Endothelial cell of umbilical vein (primary cell): ENCODE measurements around the gene GNAS. TPM values are rescaled to one million over a fixed set of nuclear protein-coding genes. Genes with fewer than 3 reads are reported as not detected.
A peak's percentile ranks its signal among the peaks of the same experiment; 100 is the strongest.

Experiments
- BruUV-seq: library from RNA; stranded (reverse); fragments of 400-500 nt; replicated peaks from 2 replicates; lab custom pipeline; 2021; lab: Mats Ljungman, UMichigan
- CTCF ChIA-PET: fragments of 300-600, 350-600 bp; sonication (Branson Sonifier 250); formaldehyde crosslinking; loops from one replicate; lab custom pipeline; 2021; ENCODE audit warnings: antibody characterized with exemption, inconsistent platforms; lab: Charles Lee
- POLR2A ChIA-PET: fragments of 300-600, 350-600 bp; sonication (Branson Sonifier 250); formaldehyde crosslinking; loops from one replicate; lab custom pipeline; 2021; ENCODE audit warnings: antibody characterized with exemption, inconsistent platforms; lab: Charles Lee
- DNase-seq: peaks from one replicate; pipeline ENCODE4 v3.0.0-alpha.2; 2011; ENCODE audit warnings: low read depth, low spot score
- FAIRE-seq: peaks from 2 replicates; lab custom pipeline; 2011; peaks lifted over from hg19 to GRCh38; lab: Jason Lieb, UNC
- H2AFZ ChIP-seq: 2 replicates; pipeline ENCODE4 v1.6.0; 2012; ENCODE audit warnings: low read depth, low read length, control low read depth, inconsistent platforms
- H3K27ac ChIP-seq: 2 replicates; pipeline ENCODE4 v1.5.1; 2011; ENCODE audit warnings: low read depth, mild to moderate bottlenecking, control low read depth, low read length, moderate library complexity; ENCODE audit not compliant: insufficient read depth
- H3K27me3 ChIP-seq, 2 experiments: 2 replicates each; pipeline versions ENCODE4 v1.6.0 to v1.6.1; 2011; ENCODE audit warnings: low read length in 2 of 2, mixed read lengths in 1 of 2; ENCODE audit not compliant: control insufficient read depth in 2 of 2, insufficient read depth in 2 of 2
- H3K36me3 ChIP-seq, 2 experiments: 2 replicates in 1 of 2; 3 replicates in 1 of 2; pipeline ENCODE4 v1.5.1; 2011; ENCODE audit warnings: low read length in 2 of 2, mild to moderate bottlenecking in 1 of 2, moderate library complexity in 1 of 2; ENCODE audit not compliant: control insufficient read depth in 2 of 2, insufficient read depth in 2 of 2; ENCODE audit errors: extremely low read depth in 1 of 2
- H3K4me1 ChIP-seq: 3 replicates; pipeline ENCODE4 v1.5.1; 2011; ENCODE audit warnings: mild to moderate bottlenecking, low read length; ENCODE audit not compliant: control insufficient read depth, insufficient read depth; ENCODE audit errors: extremely low read depth
- H3K4me2 ChIP-seq: 2 replicates; pipeline ENCODE4 v1.6.1; 2011; ENCODE audit warnings: low read length, control low read depth, mixed read lengths; ENCODE audit not compliant: insufficient read depth
- H3K4me3 ChIP-seq, 3 experiments: fragments of 200-600 bp in 1 of 3; sonication (generic), shearing (Covaris generic) in 1 of 3; replicated peaks in 1 of 3; 2 replicates each; pipeline ENCODE4 v1.5.1; 2011 to 2016; ENCODE audit warnings: control low read depth in 3 of 3, low read length in 3 of 3, mild to moderate bottlenecking in 2 of 3, inconsistent platforms in 1 of 3, low read depth in 1 of 3, moderate library complexity in 1 of 3; ENCODE audit not compliant: insufficient read depth in 1 of 3
- H3K79me2 ChIP-seq: 2 replicates; pipeline ENCODE4 v1.6.0; 2012; ENCODE audit warnings: low read length, inconsistent platforms; ENCODE audit not compliant: control insufficient read depth, insufficient read depth
- H3K9ac ChIP-seq: replicated peaks from 2 replicates; pipeline ENCODE3; 2011; ENCODE audit warnings: low read length, control low read depth; ENCODE audit not compliant: insufficient read depth; ENCODE audit errors: extremely low read depth
- H3K9me1 ChIP-seq: replicated peaks from 3 replicates; pipeline ENCODE4 v1.6.0; 2011; ENCODE audit warnings: mild to moderate bottlenecking, low read length; ENCODE audit not compliant: control insufficient read depth, insufficient read depth; ENCODE audit errors: extremely low read depth
- H3K9me3 ChIP-seq: replicated peaks from 2 replicates; pipeline ENCODE4 v1.5.1; 2012; ENCODE audit warnings: low read length, inconsistent platforms; ENCODE audit not compliant: control insufficient read depth, insufficient read depth
- H4K20me1 ChIP-seq: replicated peaks from 2 replicates; pipeline ENCODE3; 2011; ENCODE audit warnings: mild to moderate bottlenecking, low read length; ENCODE audit not compliant: control insufficient read depth, insufficient read depth; ENCODE audit errors: extremely low read depth
- CTCF ChIP-seq, 2 donors: IDR thresholded peaks; 1 replicate in 1 of 2; 2 replicates in 1 of 2; pipeline ENCODE4 v1.5.1; 2011; ENCODE audit warnings: low read length in 2 of 2, mild to moderate bottlenecking in 2 of 2, moderate library complexity in 2 of 2, control low read depth in 1 of 2, inconsistent platforms in 1 of 2, low read depth in 1 of 2; ENCODE audit not compliant: insufficient read depth in 1 of 2; ENCODE audit errors: extremely low read depth in 1 of 2
- FOS ChIP-seq: IDR thresholded peaks from 2 replicates; pipeline ENCODE4 v1.6.1; 2011; ENCODE audit warnings: mild to moderate bottlenecking, low read length, moderate library complexity, borderline replicate concordance; ENCODE audit not compliant: insufficient read depth
- JUN ChIP-seq: IDR thresholded peaks from 2 replicates; pipeline ENCODE4 v1.6.1; 2011; ENCODE audit warnings: borderline replicate concordance, low read depth; ENCODE audit not compliant: insufficient read length, insufficient read depth
- POLR2AphosphoS5 ChIP-seq: IDR thresholded peaks from 2 replicates; pipeline ENCODE4 v1.6.1; 2012; ENCODE audit warnings: low read depth, mild to moderate bottlenecking, control low read depth, low read length, moderate library complexity; ENCODE audit not compliant: insufficient read depth
- dilution Hi-C: fragments of 300-500 bp; cut with MboI; formaldehyde crosslinking; loops from one replicate; pipeline ENCODE4 v1.15.0; 2019; ENCODE audit warnings: low sequenced_read_pairs; ENCODE audit not compliant: extremely low pct_ligation_motif_present
- intact Hi-C: fragments of 100-400 bp; cut with micrococcal nuclease; formaldehyde crosslinking; loops from one replicate; pipeline ENCODE4 v1.10.0; 2022
- polyA plus RNA-seq, 4 experiments: library from polyadenylated mRNA; depleted of rRNA in 3 of 4; stranded (reverse) in 3 of 4; unstranded in 1 of 4; fragments of >200 nt; gene quantifications; 2 replicates each; pipeline versions ENCODE4 v1.2.1 to v1.2.3, GENCODE V29; 2011 to 2012; ENCODE audit warnings: missing spikeins in 1 of 4
- total RNA-seq: library from RNA; stranded (reverse); gene quantifications from 2 replicates; pipeline ENCODE4 v1.2.3, GENCODE V29; 2021

The GNAS gene
- total and polyA plus RNA-seq, 2 donors (not counting 3 experiments of a cell fraction or from before 2014, with no cell fraction given), result 1,141 to 1,882 TPM

- Histone ChIP-seq H3K9me1 (no peaks in the 10 kb centered on the region), H3K4me1 (peaks cover 43% of the 10 kb centered on the region), H3K4me2 (peak overlapping the region; percentile 87), H3K27me3 (no peaks in the 10 kb centered on the region), H3K79me2 (peaks cover 57% of the 10 kb centered on the region), H3K9ac (peak overlapping the region; percentile 96), H4K20me1 (peaks cover 28% of the 10 kb centered on the region), H3K27ac (peak overlapping the region; percentile 90), H3K4me3 (peak overlapping the region; percentile 81 to 94 (median 91)), H3K9me3 (no peaks in the 10 kb centered on the region), H2AFZ (peak overlapping the region; percentile 5), H3K36me3 (peaks cover 0 to 4% of the 10 kb centered on the region in 2 experiments)
- no TSS peak for BruUV-seq
- FAIRE-seq (no peak), DNase-seq (peak; percentile 64)
- dilution Hi-C loops (no loop called here), intact Hi-C loops (loop anchor here (1.0 to 10.0 kb wide), 4 partner anchors 15 to 1178 kb away; partner anchors contain the start of genes NELFCD and PMEPA1)
- POLR2A ChIA-PET, result interaction anchor here (1.4 kb wide), 1 partner anchor 140 kb away, joined by 3 read pairs; the partner anchor contains the start of gene ATP5F1E
- CTCF ChIA-PET, result no interaction called here
- TF ChIP-seq FOS (no peak), JUN (no peak), CTCF (IDR thresholded peaks at IDR 0.05; ENCODE audit: extremely low read depth in 1 of 2, insufficient read depth in 1 of 2, low read depth in 1 of 2, low read length in 2 of 2) (peak in 1 of 2 donors; percentile 24), POLR2AphosphoS5 (peak; percentile 32)
Observed at GRCh38 chr20:58892141-58892931, 39.8 kb downstream of the GNAS start.
